Immature natural killer cell (primary cell): Measurements from ENCODE around the gene ZNF541. TPM values are rescaled to one million over a fixed set of nuclear protein-coding genes. Genes with fewer than 3 reads are reported as not detected.
"Not testable (repeated sequence)": the region's sequence is repeated elsewhere in the genome, so short reads cannot be mapped to it uniquely, and the experiment has no call there.

Experiments
- DNase-seq, 3 donors: peaks; one replicate each; pipeline ENCODE4 v3.0.0; 2022; ENCODE audit warnings: mixed read lengths in 1 of 3
- H3K27ac Mint-ChIP-seq, 6 donors: one replicate each; pipeline ENCODE4 v1.8.0; 2020; ENCODE audit warnings: mixed read lengths in 6 of 6, mild to moderate bottlenecking in 5 of 6, inconsistent platforms in 4 of 6, moderate library complexity in 3 of 6
- H3K27me3 Mint-ChIP-seq, 3 donors: one replicate each; pipeline ENCODE4 v1.8.0; 2020 to 2021; ENCODE audit warnings: low read depth in 3 of 3, mild to moderate bottlenecking in 3 of 3, mixed read lengths in 3 of 3, moderate library complexity in 3 of 3, inconsistent platforms in 1 of 3
- H3K36me3 Mint-ChIP-seq, 3 donors: one replicate each; pipeline ENCODE4 v1.8.0; 2020; ENCODE audit warnings: mixed read lengths in 3 of 3, inconsistent platforms in 2 of 3, mild to moderate bottlenecking in 2 of 3
- H3K4me1 Mint-ChIP-seq, 2 donors: one replicate each; pipeline ENCODE4 v1.8.0; 2020; ENCODE audit warnings: inconsistent platforms in 2 of 2, mild to moderate bottlenecking in 2 of 2, mixed read lengths in 2 of 2, moderate library complexity in 1 of 2
- H3K4me3 Mint-ChIP-seq, 5 donors: one replicate each; pipeline ENCODE4 v1.8.0; 2020; ENCODE audit warnings: mild to moderate bottlenecking in 5 of 5, mixed read lengths in 5 of 5, inconsistent platforms in 3 of 5, moderate library complexity in 3 of 5
- H3K9me3 Mint-ChIP-seq, 6 donors: one replicate each; pipeline ENCODE4 v1.8.0; 2020; ENCODE audit warnings: mild to moderate bottlenecking in 6 of 6, mixed read lengths in 6 of 6, inconsistent platforms in 4 of 6, moderate library complexity in 3 of 6
- polyA plus RNA-seq, 3 donors: library from polyadenylated mRNA; unstranded; fragments of 300-500 nt; fragmentation: Illumina TruSeq; gene quantifications; one replicate each; pipeline ENCODE4 v1.2.3, GENCODE V29; 2021

The ZNF541 gene
- polyA plus RNA-seq, 3 donors from 2014 or later, result not detected

DNA sequence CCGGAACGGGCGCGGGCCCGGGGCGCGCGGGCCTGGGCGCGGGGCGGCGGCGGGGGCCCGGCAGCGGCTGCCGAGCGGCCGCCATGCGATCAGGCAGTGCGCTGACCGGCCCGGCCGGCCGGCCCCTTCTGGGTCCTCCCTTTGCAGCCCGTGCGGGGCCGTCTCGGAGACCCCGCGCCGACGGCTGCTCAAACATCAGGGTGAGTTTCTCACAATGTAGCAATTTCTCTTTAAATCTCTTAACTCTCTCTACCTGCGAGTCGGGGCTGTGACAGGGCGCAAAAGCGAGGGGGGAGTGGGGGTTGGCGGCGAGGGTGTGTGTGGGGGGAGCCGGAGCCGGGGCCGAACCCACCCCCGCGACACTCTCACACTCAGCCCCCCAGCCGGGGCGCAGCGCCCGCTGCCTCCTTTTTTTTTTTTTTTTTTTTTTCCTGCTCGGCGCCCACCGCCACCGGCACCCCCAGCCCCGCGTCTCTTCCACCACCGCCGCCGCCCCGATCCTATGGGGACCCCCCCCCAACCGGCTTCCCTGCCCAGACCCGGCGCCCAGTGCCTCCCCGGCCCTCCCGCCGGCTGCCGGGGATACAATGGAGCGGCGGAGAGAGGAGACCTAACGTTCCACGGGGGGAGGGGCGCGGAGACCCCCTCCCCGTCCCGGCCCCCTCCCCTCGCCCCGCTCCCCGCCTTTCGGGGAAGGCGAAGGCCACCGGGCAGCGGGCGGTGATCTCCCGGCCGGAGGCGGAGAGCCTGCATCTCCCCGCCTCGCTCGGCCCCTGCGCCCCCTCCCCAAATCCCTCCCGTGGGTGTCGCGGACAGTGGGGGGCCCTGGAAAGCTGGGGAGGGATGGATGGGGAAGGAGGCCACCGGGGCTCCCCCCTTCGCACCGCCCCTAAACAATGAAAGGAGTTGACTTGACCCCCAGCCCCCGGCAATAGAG lies 36.3 kb upstream of the ZNF541 start, which contains the start of gene BICRA:
TSS of gene BICRA (plus strand) at position 166 of the 937 bp plus-strand sequence. CDS start 64,441 bp downstream, outside the sequence.
- peak within 1 kb of the TSS; percentile 87 to 98 (median 97) for H3K4me3 Mint-ChIP-seq
- peak; percentile 83 to 90 (median 84) for DNase-seq
- no peaks in the 10 kb centered on the region for H3K9me3 Mint-ChIP-seq
- H3K36me3 Mint-ChIP-seq, result no peaks in the 10 kb centered on the region
- H3K4me1 Mint-ChIP-seq, result peaks cover 31 to 39% of the 10 kb centered on the region in 2 donors
- peak within 1 kb of the TSS; percentile 85 to 98 (median 96) for H3K27ac Mint-ChIP-seq
- peaks cover 1 to 12% (median 3%) of the 10 kb centered on the region in 3 donors for H3K27me3 Mint-ChIP-seq

DNA sequence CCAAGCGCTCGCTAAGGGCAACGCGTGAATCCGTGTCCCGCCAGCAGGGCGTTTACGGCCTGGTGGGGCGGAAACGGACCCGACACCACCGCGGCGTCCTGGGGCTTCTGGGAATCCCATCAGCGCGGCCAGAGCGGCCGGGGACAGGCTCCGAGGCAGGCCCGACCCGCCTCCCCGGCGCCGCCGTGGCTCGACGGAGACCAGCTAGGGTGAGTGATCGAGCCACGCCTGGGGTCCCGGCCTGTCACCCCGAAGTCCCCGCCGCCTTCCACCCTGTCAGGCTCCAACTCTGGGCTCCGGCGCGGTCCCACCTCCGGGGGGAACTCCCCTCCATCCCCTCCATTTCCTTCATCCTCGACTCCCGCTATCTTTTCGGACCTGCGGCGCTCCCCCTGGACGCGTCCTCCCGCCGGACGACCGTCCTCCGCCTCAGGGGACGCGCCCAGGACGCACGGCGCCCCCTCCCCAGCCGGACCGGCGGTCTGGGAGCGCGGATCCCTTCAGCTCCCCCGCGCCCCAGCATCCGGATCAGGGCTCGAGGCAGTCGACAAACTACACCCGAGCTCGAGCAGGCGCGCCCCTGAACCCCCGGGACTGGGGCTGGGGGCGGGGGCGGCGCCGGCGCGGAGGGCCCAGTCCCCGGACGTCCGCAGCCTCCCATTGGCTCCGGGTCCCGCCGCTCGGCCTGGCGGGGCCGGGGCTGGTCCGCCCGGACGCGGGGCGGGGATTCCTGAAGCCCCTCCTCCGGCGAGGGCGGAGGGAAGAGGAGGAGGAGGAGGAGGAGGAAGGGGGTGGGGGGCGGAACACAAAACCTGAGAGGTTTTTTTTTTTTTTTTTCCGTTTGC lies 35.3 kb upstream of the ZNF541 start:
- Mint-ChIP-seq H3K27me3 (peaks cover 1 to 12% (median 4%) of the 10 kb centered on the region in 3 donors), H3K27ac (peak overlapping the region; percentile 85 to 88 (median 87)), H3K36me3 (no peaks in the 10 kb centered on the region), H3K9me3 (no peaks in the 10 kb centered on the region), H3K4me1 (peaks cover 28 to 30% of the 10 kb centered on the region in 2 donors), H3K4me3 (peak overlapping the region; percentile 79 to 97 (median 83))
- DNase-seq, result peak; percentile 97 to 98 (median 98)

DNA sequence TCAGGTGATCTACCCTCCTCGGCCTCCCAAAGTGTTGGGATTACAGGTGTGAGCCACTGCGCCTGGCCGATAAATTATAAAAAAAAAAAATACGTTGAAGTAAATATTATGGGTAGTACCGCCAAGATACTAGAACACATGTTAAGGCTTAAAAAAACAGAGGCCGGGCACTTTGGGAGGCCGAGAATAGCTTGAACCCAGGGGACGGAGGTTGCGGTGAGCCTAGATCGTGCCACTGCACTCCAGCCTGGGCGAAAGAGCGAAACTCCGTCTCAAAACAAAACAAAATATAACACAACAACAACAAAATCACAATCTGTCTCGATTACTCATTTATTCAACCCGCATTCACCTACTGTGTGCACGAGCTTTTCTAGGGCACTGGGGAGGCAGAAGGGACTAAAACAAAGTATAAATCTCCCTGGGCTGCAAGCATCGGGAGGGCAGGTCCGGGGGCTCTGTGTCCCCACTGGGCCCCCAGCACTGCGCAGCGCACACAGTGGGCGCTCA lies 34.7 kb upstream of the ZNF541 start:
- peak overlapping the region; percentile 77 to 87 (median 87) for H3K27ac Mint-ChIP-seq
- peaks cover 25 to 26% of the 10 kb centered on the region in 2 donors for H3K4me1 Mint-ChIP-seq
- no peak for DNase-seq
- peak overlapping the region; percentile 79 to 97 (median 83) for H3K4me3 Mint-ChIP-seq
- peaks cover 1 to 12% (median 4%) of the 10 kb centered on the region in 3 donors for H3K27me3 Mint-ChIP-seq
- no peaks in the 10 kb centered on the region for H3K36me3 Mint-ChIP-seq
- no peaks in the 10 kb centered on the region for H3K9me3 Mint-ChIP-seq

DNA sequence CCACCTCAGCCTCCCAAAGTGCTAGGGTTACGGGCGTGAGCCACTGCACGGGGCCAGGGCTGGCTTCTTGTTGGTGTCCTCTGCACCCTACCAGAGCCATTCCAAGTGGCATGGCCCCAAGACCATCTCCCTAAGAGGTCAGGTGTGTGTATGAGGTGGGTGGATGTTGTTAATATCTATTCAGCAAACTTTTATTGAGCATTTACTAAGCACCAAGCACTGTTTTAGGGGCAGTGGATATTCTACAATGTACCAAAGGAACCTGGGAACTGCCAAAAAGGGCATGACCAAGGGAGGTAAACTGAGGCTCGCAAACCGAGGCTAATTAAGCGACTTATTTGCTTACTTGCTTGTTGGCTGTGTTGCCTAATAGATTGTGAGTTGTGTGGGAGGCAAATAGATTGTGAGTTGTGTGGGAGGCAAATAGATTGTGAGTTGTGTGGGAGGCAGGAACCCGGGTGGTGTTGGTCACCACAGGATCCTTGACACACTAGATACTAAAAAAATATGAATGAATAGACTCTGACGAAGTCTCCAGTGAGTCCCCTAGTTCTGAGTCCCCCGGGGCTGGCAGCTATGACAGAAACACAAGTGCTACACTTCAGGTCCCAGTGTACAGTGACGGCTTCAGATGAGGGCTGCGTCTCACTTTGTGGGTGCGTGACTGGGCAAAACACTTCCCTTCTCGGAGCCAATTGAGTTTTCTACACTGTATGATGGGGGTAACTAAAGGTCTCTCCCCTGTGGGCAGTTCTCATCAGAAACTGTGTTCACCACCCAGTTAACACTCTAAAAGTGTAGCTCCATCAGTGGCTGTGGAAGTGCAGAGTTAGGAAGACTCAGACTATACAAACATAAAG lies 31.0 kb upstream of the ZNF541 start:
- no peaks in the 10 kb centered on the region for H3K9me3 Mint-ChIP-seq
- no peak for DNase-seq
- H3K4me1 Mint-ChIP-seq, result peaks cover 22 to 30% of the 10 kb centered on the region in 2 donors
- no peaks in the 10 kb centered on the region for H3K36me3 Mint-ChIP-seq
- no peak overlapping the region for H3K4me3 Mint-ChIP-seq
- peaks cover 1 to 18% (median 4%) of the 10 kb centered on the region in 3 donors for H3K27me3 Mint-ChIP-seq
- H3K27ac Mint-ChIP-seq, result peak overlapping the region in 1 of 6 donors; percentile 73

DNA sequence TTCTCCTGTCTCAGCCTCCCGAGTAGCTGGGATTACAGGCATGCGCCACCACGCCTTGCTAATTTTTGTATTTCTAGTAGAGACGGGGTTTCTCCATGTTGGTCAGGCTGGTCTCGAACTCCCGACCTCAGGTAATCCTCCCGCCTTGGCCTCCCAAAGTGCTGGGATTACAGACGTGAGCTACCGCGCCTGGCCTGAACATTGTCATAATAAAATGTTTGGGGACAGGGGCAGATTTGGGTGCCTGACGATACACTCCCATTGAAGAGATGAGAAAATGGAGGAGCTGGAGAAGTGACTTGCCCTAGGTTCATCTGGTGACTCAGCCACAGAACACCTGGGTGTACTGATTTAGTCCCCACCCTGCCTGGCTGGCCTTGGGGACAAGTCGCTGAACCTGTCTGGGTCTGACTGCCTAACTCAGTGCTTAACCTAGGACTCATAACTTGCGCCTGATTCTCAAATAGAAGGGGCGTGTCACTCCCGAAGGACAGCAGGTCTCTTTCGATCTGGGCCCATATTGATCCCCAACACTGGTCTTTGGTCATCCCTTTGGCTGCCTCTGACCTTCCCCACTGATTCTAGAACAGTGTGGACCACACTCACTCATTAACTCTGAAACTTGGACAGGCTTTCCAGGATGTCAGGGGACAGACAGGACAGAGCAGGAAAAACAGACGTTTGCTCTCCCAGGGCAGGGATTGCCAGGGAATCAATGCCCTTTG lies 28.4 kb upstream of the ZNF541 start:
- DNase-seq, result no peak
- H3K9me3 Mint-ChIP-seq, result no peaks in the 10 kb centered on the region
- no peaks in the 10 kb centered on the region for H3K36me3 Mint-ChIP-seq
- peak overlapping the region; percentile 84 to 90 (median 86) for H3K4me3 Mint-ChIP-seq
- peaks cover 0 to 10% (median 5%) of the 10 kb centered on the region in 3 donors for H3K27me3 Mint-ChIP-seq
- peak overlapping the region; percentile 65 to 89 (median 82) for H3K27ac Mint-ChIP-seq
- peaks cover 21 to 33% of the 10 kb centered on the region in 2 donors for H3K4me1 Mint-ChIP-seq

DNA sequence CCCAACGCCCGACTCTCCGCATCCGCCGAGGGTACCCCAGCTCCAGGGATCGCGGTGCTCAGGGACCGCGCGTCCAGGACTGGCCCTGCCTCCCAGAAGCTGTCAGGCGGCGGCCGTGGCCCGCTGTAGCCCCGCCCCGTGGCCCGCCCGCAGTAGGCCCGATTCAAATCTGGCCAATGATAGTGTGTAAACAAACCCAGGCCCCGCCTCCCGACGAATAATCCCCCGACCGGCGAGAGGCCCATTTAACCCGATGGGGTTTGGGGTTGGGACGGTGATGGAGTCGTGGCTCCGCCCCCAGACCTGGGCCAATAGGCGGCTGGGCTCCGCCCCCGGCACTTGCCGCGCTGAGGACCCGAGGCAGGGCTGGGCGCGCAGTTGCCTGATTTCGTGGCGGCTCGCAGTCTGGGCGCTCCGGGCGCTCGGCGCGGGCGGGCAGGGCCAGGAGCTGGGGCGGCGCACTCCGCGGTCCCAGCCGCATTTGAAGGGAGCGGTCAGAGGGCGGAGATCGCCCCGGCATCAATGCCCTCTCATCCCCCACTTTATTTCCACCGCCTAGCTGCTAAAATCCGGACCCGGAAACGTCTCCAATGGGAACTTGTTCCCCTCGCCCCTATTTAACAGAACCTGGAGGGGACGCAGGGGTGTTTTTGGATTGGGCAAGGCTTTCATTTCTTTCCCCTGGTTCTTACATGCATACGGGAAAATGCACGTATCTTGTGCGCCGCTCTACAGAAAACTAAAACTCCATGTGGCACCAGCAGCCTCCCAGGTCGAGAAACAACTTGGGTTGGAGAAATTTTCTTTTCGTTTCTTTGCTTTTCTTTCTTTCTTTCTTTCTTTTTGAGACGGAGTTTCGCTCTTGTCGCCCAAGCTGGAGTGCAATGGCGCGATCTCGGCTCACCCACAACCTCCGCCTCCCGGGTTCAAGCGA lies 27.6 kb upstream of the ZNF541 start:
- peak overlapping the region; percentile 65 to 89 (median 84) for H3K27ac Mint-ChIP-seq
- peaks cover 28 to 41% of the 10 kb centered on the region in 2 donors for H3K4me1 Mint-ChIP-seq
- no peaks in the 10 kb centered on the region for H3K36me3 Mint-ChIP-seq

DNA sequence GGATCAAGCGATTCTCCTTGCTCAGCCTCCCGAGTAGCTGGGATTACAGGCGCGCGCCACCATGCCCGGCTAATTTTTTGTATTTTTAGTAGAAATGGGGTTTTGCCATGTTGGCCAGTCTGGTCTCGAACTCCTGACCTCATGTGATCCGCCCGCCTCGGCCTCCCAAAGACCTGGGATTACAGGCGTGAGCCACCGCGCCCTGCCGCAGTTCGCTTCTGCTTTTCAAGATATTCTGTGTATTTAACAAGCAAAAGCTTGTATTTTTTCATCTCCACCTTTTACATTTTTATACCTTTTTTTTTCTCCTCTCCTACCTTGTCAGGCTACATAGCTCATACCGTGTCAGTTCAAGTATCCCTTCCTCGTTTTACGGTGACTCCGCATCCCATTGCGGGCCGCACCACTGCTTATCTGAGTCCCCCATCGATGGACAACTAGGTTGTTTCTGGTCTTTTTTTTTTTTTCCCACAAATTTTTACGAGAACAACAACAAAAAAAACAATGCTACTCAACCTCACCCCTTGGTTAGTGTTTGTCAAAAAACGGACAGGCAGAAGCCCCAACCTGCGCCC lies 26.8 kb upstream of the ZNF541 start:
- not testable (repeated sequence) for H3K36me3 Mint-ChIP-seq, DNase-seq, H3K9me3 Mint-ChIP-seq
- Mint-ChIP-seq H3K27ac (peak overlapping the region; percentile 65 to 81 (median 76)), H3K4me1 (peaks cover 30 to 41% of the 10 kb centered on the region in 2 donors), H3K27me3 (peaks cover 0 to 12% (median 7%) of the 10 kb centered on the region in 3 donors), H3K4me3 (peak overlapping the region; percentile 84 to 90 (median 86))

More for the DNA sequence above, 27.6 kb upstream of the ZNF541 start:
- peak; percentile 98 to 99 (median 99) for DNase-seq
- Mint-ChIP-seq H3K27me3 (peaks cover 0 to 12% (median 7%) of the 10 kb centered on the region in 3 donors), H3K4me3 (peak overlapping the region; percentile 84 to 90 (median 86)), H3K9me3 (no peaks in the 10 kb centered on the region)

DNA sequence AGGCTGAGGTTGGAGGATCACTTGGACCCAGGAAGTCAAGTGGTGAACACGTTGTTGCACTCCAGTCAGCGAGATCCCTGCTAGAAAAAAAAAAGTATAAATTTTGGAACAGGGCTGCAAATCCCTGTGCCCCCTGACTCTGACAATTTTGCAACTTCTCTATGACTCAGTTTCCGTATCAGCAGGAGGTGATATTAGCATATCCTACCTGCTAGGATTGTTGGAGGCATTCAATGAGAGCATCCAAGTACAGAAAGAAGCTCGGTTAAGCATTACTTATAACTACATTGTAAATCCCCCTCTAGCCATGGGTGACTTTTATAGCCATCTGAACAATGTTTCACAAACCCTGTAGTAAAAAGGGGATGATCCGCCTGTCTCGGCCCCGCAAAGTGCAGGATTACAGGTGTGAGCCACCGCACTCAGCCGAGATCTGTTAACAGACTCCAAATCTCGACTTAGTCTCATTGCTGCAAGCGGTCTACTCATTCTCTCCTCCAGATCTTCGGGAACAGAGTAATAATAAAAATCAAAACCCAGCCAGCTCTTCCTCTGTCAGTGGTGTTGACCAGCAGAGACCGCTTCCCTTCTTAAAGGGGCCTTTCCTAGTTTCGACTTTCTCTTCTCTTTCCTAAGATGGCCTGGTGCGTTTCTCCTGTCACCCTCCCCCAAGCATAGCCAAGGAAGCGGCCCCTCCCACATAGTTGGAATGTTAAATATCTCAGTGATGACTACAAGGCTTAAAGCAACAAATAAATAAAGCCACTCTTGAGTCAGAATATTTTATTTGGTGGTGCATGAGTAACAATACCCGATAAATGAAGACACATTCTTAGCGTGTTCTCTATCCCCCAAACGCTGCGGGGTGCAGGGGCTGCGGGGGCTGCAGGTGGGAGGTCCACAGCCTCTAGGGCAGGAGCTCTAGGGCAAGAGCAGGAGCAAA lies 25.7 kb upstream of the ZNF541 start:
- H3K36me3 Mint-ChIP-seq, result no peaks in the 10 kb centered on the region
- H3K4me1 Mint-ChIP-seq, result peaks cover 30 to 41% of the 10 kb centered on the region in 2 donors
- H3K27me3 Mint-ChIP-seq, result peaks cover 0 to 12% (median 6%) of the 10 kb centered on the region in 3 donors
- no peaks in the 10 kb centered on the region for H3K9me3 Mint-ChIP-seq
- DNase-seq, result no peak
- peak overlapping the region in 4 of 5 donors; percentile 44 to 90 (median 67) for H3K4me3 Mint-ChIP-seq
- H3K27ac Mint-ChIP-seq, result peak overlapping the region in 2 of 6 donors; percentile 62 to 74

DNA sequence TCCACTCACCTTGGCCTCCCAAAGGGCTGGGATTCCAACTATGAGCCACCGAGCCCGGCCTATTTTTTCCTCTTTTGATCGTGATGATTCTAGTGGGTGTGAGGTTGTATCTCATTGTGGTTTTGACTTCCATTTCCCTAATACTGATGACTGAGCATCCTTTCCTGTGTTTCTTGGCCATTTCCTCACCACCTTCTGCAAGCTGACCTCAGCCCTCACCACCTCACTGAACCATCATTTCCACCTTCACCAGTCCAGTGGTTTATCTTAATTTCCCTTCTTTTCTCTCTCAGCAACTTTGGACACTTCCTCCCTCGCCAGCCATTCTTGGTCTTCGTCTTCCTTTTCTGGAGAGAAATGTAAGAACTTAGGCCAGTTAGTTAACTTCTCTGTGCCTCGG lies 23.0 kb upstream of the ZNF541 start:
- H3K27me3 Mint-ChIP-seq, result peaks cover 0 to 12% (median 7%) of the 10 kb centered on the region in 3 donors
- H3K9me3 Mint-ChIP-seq, result no peaks in the 10 kb centered on the region
- H3K36me3 Mint-ChIP-seq, result no peaks in the 10 kb centered on the region
- H3K27ac Mint-ChIP-seq, result peak overlapping the region; percentile 74 to 90 (median 78)
- H3K4me1 Mint-ChIP-seq, result peaks cover 26 to 32% of the 10 kb centered on the region in 2 donors
- peak; percentile 53 to 55 (median 53) for DNase-seq
- peak overlapping the region; percentile 36 to 71 (median 62) for H3K4me3 Mint-ChIP-seq

DNA sequence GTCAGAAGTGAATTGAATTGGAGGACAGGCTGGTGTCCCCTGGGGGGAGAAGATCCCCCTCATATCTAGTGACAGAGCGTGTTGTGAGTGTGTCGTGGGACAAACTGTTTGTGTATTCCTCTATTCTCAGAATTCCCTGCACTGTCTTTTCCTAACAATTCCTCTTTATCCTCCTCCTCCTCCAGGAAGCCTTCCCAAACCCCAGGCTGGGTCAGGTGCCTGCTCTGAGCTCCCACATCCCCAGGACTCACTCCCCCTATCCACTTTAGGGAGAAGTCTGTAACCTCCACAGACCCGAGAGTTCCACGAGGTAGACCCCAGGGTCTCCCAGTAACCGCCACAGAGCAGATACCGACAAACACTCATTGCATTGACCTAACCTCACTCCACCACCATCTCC lies 20.9 kb upstream of the ZNF541 start:
- peaks cover 14 to 17% of the 10 kb centered on the region in 2 donors for H3K4me1 Mint-ChIP-seq
- H3K4me3 Mint-ChIP-seq, result no peak overlapping the region
- no peaks in the 10 kb centered on the region for H3K36me3 Mint-ChIP-seq
- H3K9me3 Mint-ChIP-seq, result no peaks in the 10 kb centered on the region
- H3K27ac Mint-ChIP-seq, result peak overlapping the region in 2 of 6 donors; percentile 40 to 51
- peaks cover 0 to 8% (median 4%) of the 10 kb centered on the region in 3 donors for H3K27me3 Mint-ChIP-seq
- DNase-seq, result no peak
